Liver (tissue), 9 donors: ENCODE results near the gene KCNMA1. TPM values are rescaled to one million over a fixed set of nuclear protein-coding genes. Genes with fewer than 3 reads are reported as not detected.

Experiments used
- DNase-seq: peaks from one replicate; pipeline ENCODE4 v3.0.0-alpha.2; 2017; ENCODE audit warnings: low spot score
- H3K27ac ChIP-seq, 2 donors: one replicate each; pipeline ENCODE4 v1.7.0; 2013; ENCODE audit warnings: inconsistent platforms in 2 of 2, low read length in 2 of 2, control low read depth in 1 of 2, low read depth in 1 of 2, mild to moderate bottlenecking in 1 of 2
- H3K27me3 ChIP-seq, 4 donors: one replicate each; pipeline versions ENCODE4 v1.6.1 to v1.7.0; 2013; ENCODE audit warnings: low read length in 3 of 4, inconsistent platforms in 1 of 4, mild to moderate bottlenecking in 1 of 4, moderate library complexity in 1 of 4; ENCODE audit not compliant: control insufficient read depth in 4 of 4, insufficient read depth in 4 of 4
- H3K36me3 ChIP-seq, 4 donors: one replicate each; pipeline versions ENCODE4 v1.6.1 to v1.7.0; 2013; ENCODE audit warnings: low read length in 3 of 4, mild to moderate bottlenecking in 3 of 4, low read depth in 1 of 4, moderate library complexity in 1 of 4; ENCODE audit not compliant: control insufficient read depth in 4 of 4, insufficient read depth in 3 of 4
- H3K4me1 ChIP-seq, 4 donors: one replicate each; pipeline versions ENCODE4 v1.6.1 to v1.7.0; 2013; ENCODE audit warnings: low read length in 3 of 4, mild to moderate bottlenecking in 3 of 4, moderate library complexity in 1 of 4; ENCODE audit not compliant: control insufficient read depth in 4 of 4, insufficient read depth in 4 of 4
- H3K4me3 ChIP-seq, 3 donors: one replicate each; pipeline versions ENCODE4 v1.6.1 to v1.7.0; 2013; ENCODE audit warnings: low read length in 3 of 3, control low read depth in 1 of 3, low read depth in 1 of 3, mild to moderate bottlenecking in 1 of 3
- H3K9ac ChIP-seq, 2 donors: one replicate each; pipeline ENCODE4 v1.7.0; 2013; ENCODE audit warnings: low read length in 2 of 2, mild to moderate bottlenecking in 2 of 2, moderate library complexity in 2 of 2, control low read depth in 1 of 2, low read depth in 1 of 2
- H3K9me3 ChIP-seq, 4 donors: one replicate each; pipeline versions ENCODE4 v1.6.1 to v1.7.0; 2013; ENCODE audit warnings: low read length in 3 of 4; ENCODE audit not compliant: control insufficient read depth in 4 of 4
- FOXA1 ChIP-seq: IDR thresholded peaks from 2 replicates; pipeline ENCODE4 v1.6.1; 2016; ENCODE audit warnings: antibody characterized with exemption
- FOXA2 ChIP-seq: IDR thresholded peaks from 2 replicates; pipeline ENCODE4 v1.6.1; 2016; ENCODE audit warnings: antibody characterized with exemption
- GABPA ChIP-seq, 2 donors: IDR thresholded peaks in 1 of 2; conservative IDR thresholded peaks in 1 of 2; 2 replicates each; pipeline ENCODE4 v1.6.1; 2016; ENCODE audit warnings: antibody characterized with exemption in 2 of 2, mild to moderate bottlenecking in 1 of 2, moderate library complexity in 1 of 2
- HNF4G ChIP-seq: IDR thresholded peaks from 2 replicates; pipeline ENCODE4 v1.6.1; 2016; ENCODE audit warnings: antibody characterized with exemption
- JUND ChIP-seq, 2 donors: IDR thresholded peaks; 2 replicates each; pipeline ENCODE4 v1.6.1; 2016; ENCODE audit warnings: antibody characterized with exemption in 2 of 2
- RAD21 ChIP-seq, 2 donors: IDR thresholded peaks; 2 replicates each; pipeline ENCODE4 v1.6.1; 2016; ENCODE audit warnings: antibody characterized with exemption in 2 of 2, mild to moderate bottlenecking in 2 of 2
- RXRA ChIP-seq, 2 donors: IDR thresholded peaks; 2 replicates each; pipeline ENCODE4 v1.6.1; 2017 to 2018; ENCODE audit warnings: antibody characterized with exemption in 2 of 2, mild to moderate bottlenecking in 1 of 2
- TAF1 ChIP-seq: conservative IDR thresholded peaks from 2 replicates; pipeline ENCODE4 v1.6.1; 2016; ENCODE audit warnings: antibody characterized with exemption, mild to moderate bottlenecking
- YY1 ChIP-seq: IDR thresholded peaks from 2 replicates; pipeline ENCODE4 v1.6.1; 2016; ENCODE audit warnings: antibody characterized with exemption, mild to moderate bottlenecking
- WGBS: extraction: QIAGEN DNeasy Blood & Tissue Kit; methylation state at CpG from one replicate; pipeline ENCODE4 v1.1.7; 2013; 5-methylcytosine and 5-hydroxymethylcytosine counted together
- polyA plus RNA-seq, 2 donors: library from polyadenylated mRNA; stranded (reverse) in 1 of 2; unstranded in 1 of 2; fragments of 200-250 nt in 1 of 2; fragments of >200 nt in 1 of 2; fragmentation: Nextera tagmentation in 1 of 2; extraction: Ambion mirVana in 1 of 2; gene quantifications; one replicate each; pipeline versions ENCODE4 v1.2.1 to v1.2.3, GENCODE V29; 2013 to 2015
- total RNA-seq, 2 donors: library from RNA; depleted of rRNA; stranded (reverse); fragments of >200 nt; gene quantifications; one replicate each; pipeline ENCODE4 v1.2.3, GENCODE V29; 2014
- TF ChIP-seq, protein P1 (sequence below): IDR thresholded peaks from 2 replicates; pipeline ENCODE4 v1.6.1; 2016; ENCODE audit warnings: antibody characterized with exemption, mild to moderate bottlenecking
- TF ChIP-seq, protein P2 (sequence below): IDR thresholded peaks from 2 replicates; pipeline ENCODE4 v1.6.1; 2016; ENCODE audit warnings: antibody characterized with exemption
- TF ChIP-seq, protein P3 (sequence below): fragments of 150-350 bp; IDR thresholded peaks from 2 replicates; pipeline ENCODE4 v1.5.1; 2017; ENCODE audit warnings: improper control_type of control experiment, low read depth, low read length; ENCODE audit not compliant: missing input control
- TF ChIP-seq, protein P4 (sequence below): IDR thresholded peaks from 2 replicates; pipeline ENCODE4 v1.6.1; 2016; ENCODE audit warnings: antibody characterized with exemption
- donor health status: healthy.
- donor health status: healthy.
- donor health status: healthy.
- donor health status: healthy.
- donor health status: healthy.

Gene KCNMA1
- total and polyA plus RNA-seq, 4 donors = 2.5 to 9.7 (median 4.7) TPM

DNA sequence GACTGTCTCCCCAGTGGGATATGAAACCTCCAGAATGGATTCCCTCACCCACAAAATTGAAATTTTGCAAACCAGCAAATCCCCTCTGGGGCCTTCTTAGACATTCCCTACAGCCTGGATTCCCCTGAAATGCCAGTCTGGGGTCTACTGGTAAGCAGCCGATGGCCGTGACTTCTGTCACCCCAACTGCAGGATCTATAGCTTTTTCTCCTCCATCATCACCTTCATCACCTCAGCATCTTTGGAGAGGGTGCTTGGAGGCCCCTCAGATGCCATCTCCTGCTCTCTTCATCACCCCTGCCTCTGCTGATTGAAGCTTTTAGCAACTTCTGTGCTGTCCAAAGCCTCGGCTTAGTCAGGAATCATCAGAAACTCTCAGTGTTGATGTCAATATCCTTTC lies 2.6 kb upstream of the KCNMA1 start (continued):
- TF ChIP-seq, protein P1, sequence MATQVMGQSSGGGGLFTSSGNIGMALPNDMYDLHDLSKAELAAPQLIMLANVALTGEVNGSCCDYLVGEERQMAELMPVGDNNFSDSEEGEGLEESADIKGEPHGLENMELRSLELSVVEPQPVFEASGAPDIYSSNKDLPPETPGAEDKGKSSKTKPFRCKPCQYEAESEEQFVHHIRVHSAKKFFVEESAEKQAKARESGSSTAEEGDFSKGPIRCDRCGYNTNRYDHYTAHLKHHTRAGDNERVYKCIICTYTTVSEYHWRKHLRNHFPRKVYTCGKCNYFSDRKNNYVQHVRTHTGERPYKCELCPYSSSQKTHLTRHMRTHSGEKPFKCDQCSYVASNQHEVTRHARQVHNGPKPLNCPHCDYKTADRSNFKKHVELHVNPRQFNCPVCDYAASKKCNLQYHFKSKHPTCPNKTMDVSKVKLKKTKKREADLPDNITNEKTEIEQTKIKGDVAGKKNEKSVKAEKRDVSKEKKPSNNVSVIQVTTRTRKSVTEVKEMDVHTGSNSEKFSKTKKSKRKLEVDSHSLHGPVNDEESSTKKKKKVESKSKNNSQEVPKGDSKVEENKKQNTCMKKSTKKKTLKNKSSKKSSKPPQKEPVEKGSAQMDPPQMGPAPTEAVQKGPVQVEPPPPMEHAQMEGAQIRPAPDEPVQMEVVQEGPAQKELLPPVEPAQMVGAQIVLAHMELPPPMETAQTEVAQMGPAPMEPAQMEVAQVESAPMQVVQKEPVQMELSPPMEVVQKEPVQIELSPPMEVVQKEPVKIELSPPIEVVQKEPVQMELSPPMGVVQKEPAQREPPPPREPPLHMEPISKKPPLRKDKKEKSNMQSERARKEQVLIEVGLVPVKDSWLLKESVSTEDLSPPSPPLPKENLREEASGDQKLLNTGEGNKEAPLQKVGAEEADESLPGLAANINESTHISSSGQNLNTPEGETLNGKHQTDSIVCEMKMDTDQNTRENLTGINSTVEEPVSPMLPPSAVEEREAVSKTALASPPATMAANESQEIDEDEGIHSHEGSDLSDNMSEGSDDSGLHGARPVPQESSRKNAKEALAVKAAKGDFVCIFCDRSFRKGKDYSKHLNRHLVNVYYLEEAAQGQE = no peak

DNA sequence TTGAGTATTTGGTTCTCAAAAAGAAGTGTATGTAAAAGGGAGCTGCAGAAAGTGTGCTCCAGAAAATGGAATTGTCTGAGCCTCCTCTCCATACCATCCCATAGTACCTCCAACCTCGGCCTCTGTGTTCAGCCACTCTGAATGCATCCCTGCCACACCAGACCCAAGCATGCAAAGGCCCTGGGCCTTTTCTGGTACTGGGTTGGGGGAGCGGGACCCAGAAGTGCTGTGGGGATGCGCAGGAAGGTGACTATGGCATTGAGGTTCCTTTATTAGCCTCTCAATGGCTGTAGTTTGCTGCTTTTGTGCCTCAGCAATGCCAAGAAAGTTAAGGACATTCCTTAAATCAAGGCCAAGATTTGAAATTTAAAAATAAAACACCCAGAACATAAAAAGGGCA lies 2.1 kb upstream of the KCNMA1 start:
- H3K9ac ChIP-seq = no peak overlapping the region
- H3K4me3 ChIP-seq = no peak overlapping the region
- H3K9me3 ChIP-seq = no peaks in the 10 kb centered on the region
- H3K27ac ChIP-seq = no peak overlapping the region
- TF ChIP-seq, protein P2, sequence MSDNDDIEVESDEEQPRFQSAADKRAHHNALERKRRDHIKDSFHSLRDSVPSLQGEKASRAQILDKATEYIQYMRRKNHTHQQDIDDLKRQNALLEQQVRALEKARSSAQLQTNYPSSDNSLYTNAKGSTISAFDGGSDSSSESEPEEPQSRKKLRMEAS = no peak
- no peak for TF ChIP-seq JUND (IDR thresholded peaks at IDR 0.05)
- TF ChIP-seq TAF1 = no peak
- no peak for TF ChIP-seq YY1
- TF ChIP-seq, protein P3, sequence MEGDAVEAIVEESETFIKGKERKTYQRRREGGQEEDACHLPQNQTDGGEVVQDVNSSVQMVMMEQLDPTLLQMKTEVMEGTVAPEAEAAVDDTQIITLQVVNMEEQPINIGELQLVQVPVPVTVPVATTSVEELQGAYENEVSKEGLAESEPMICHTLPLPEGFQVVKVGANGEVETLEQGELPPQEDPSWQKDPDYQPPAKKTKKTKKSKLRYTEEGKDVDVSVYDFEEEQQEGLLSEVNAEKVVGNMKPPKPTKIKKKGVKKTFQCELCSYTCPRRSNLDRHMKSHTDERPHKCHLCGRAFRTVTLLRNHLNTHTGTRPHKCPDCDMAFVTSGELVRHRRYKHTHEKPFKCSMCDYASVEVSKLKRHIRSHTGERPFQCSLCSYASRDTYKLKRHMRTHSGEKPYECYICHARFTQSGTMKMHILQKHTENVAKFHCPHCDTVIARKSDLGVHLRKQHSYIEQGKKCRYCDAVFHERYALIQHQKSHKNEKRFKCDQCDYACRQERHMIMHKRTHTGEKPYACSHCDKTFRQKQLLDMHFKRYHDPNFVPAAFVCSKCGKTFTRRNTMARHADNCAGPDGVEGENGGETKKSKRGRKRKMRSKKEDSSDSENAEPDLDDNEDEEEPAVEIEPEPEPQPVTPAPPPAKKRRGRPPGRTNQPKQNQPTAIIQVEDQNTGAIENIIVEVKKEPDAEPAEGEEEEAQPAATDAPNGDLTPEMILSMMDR = no peak
- no peak for TF ChIP-seq GABPA (IDR thresholded peaks at IDR 0.05 in 1 of 2, conservative IDR thresholded peaks at IDR 0.05 in 1 of 2)
- no peak for TF ChIP-seq FOXA1
- TF ChIP-seq, protein P1 = no peak
- TF ChIP-seq RAD21 (IDR thresholded peaks at IDR 0.05) = no peak
- TF ChIP-seq HNF4G = no peak
- TF ChIP-seq FOXA2 = no peak
- TF ChIP-seq, protein P4, sequence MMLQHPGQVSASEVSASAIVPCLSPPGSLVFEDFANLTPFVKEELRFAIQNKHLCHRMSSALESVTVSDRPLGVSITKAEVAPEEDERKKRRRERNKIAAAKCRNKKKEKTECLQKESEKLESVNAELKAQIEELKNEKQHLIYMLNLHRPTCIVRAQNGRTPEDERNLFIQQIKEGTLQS = no peak
- no peak for TF ChIP-seq RXRA (IDR thresholded peaks at IDR 0.05)
- peaks cover 7 to 36% (median 24%) of the 10 kb centered on the region in 4 donors for H3K4me1 ChIP-seq
- 79% methylated on average over 3 of the region's 3 CpGs for WGBS
- H3K36me3 ChIP-seq = no peaks in the 10 kb centered on the region
- no peak for DNase-seq
- peaks cover 0 to 6% (median 0%) of the 10 kb centered on the region in 4 donors for H3K27me3 ChIP-seq
